DOHH2 (cell line): ENCODE data around the gene RPS6KB2.

Source experiments
- H3F3A ChIP-seq: fragments of 200-600 bp; sonication (generic), shearing (Covaris generic); 2 replicates; pipeline ENCODE4 v1.6.0; 2016; ENCODE audit warnings: antibody characterized with exemption, mild to moderate bottlenecking; ENCODE audit not compliant: control insufficient read depth, insufficient read depth
- H3K27ac ChIP-seq: fragments of 200-600 bp; sonication (generic); 2 replicates; pipeline ENCODE4 v1.5.1; 2014; ENCODE audit warnings: low read depth, mild to moderate bottlenecking, low read length, moderate library complexity
- H3K27me3 ChIP-seq: fragments of 200-600 bp; sonication (generic); 2 replicates; pipeline ENCODE4 v1.6.1; 2014; ENCODE audit warnings: mild to moderate bottlenecking, low read length, mixed read lengths; ENCODE audit not compliant: control insufficient read depth
- H3K36me3 ChIP-seq: fragments of 200-600 bp; sonication (generic); 2 replicates; pipeline ENCODE4 v1.6.1; 2014; ENCODE audit warnings: mild to moderate bottlenecking, low read length, moderate library complexity, mixed read lengths; ENCODE audit not compliant: control insufficient read depth
- H3K4me1 ChIP-seq: fragments of 200-600 bp; sonication (generic); 2 replicates; pipeline ENCODE4 v1.6.1; 2014; ENCODE audit warnings: mild to moderate bottlenecking, low read length, mixed read lengths; ENCODE audit not compliant: control insufficient read depth
- H3K4me2 ChIP-seq: fragments of 200-600 bp; sonication (generic); 2 replicates; pipeline ENCODE4 v1.6.0; 2014; ENCODE audit warnings: mild to moderate bottlenecking, low read length, moderate library complexity
- H3K4me3 ChIP-seq: fragments of 200-600 bp; sonication (generic); 2 replicates; pipeline ENCODE4 v1.5.1; 2014; ENCODE audit warnings: mild to moderate bottlenecking, low read length, mixed read lengths
- H3K79me2 ChIP-seq: fragments of 200-600 bp; sonication (generic); 2 replicates; pipeline ENCODE4 v1.6.1; 2014; ENCODE audit warnings: mild to moderate bottlenecking, low read length, mixed read lengths; ENCODE audit not compliant: control insufficient read depth
- H3K9me2 ChIP-seq: fragments of 200-600 bp; sonication (generic); replicated peaks from 2 replicates; pipeline ENCODE4 v1.6.1; 2014; ENCODE audit warnings: mild to moderate bottlenecking, low read length, mixed read lengths; ENCODE audit not compliant: control insufficient read depth
- H3K9me3 ChIP-seq: fragments of 200-600 bp; sonication (generic); 2 replicates; pipeline ENCODE4 v1.6.1; 2014; ENCODE audit warnings: antibody characterized with exemption, low read length, mixed read lengths; ENCODE audit not compliant: control insufficient read depth, insufficient read depth
- H4K20me1 ChIP-seq: fragments of 200-600 bp; sonication (generic); 2 replicates; pipeline ENCODE4 v1.6.0; 2014; ENCODE audit warnings: low read depth, mild to moderate bottlenecking, antibody characterized with exemption, low read length, moderate library complexity; ENCODE audit not compliant: control insufficient read depth, insufficient read depth
- CTCF ChIP-seq: fragments of 200-600 bp; sonication (generic); IDR thresholded peaks from one replicate; pipeline ENCODE4 v1.5.1; 2014; ENCODE audit warnings: antibody characterized with exemption, mild to moderate bottlenecking, low read depth, low read length; ENCODE audit not compliant: poor library complexity, severe bottlenecking
- EZH2phosphoT487 ChIP-seq: fragments of 200-600 bp; sonication (generic); IDR thresholded peaks from 2 replicates; pipeline ENCODE4 v1.6.1; 2017; ENCODE audit warnings: borderline replicate concordance, mild to moderate bottlenecking, antibody characterized with exemption, low read length, moderate library complexity, mixed read lengths

Gene RPS6KB2

DNA sequence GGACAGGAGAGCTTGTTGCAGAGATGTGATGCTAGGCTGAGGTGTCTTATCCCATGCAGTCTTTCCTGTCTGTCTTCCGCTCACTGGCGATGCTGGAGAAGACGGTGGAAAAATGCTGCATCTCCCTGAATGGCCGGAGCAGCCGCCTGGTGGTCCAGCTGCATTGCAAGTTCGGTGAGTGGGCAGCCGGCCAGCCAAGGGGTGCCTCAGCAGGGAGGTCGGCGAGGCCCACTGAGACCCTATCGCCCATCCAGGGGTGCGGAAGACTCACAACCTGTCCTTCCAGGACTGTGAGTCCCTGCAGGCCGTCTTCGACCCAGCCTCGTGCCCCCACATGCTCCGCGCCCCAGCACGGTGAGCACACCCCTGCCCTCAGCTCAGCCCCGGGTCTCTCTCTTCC, 34.9 kb upstream of the RPS6KB2 start:
- Histone ChIP-seq H3K4me1 (peaks cover 47% of the 10 kb centered on the region), H3K4me2 (peak overlapping the region; percentile 31; the same call in 1 of the 2 replicates), H3K9me2 (no peaks in the 10 kb centered on the region), H3K4me3 (no peak overlapping the region), H3K9me3 (no peaks in the 10 kb centered on the region), H3K27me3 (no peaks in the 10 kb centered on the region), H4K20me1 (no peaks in the 10 kb centered on the region; the same call in 1 of the 2 replicates), H3F3A (peaks cover 8% of the 10 kb centered on the region; the same call in 1 of the 2 replicates), H3K27ac (no peak overlapping the region), H3K79me2 (peaks cover 66% of the 10 kb centered on the region), H3K36me3 (peaks cover 56% of the 10 kb centered on the region)
- no peak for TF ChIP-seq CTCF
- no peak for TF ChIP-seq EZH2phosphoT487

DNA sequence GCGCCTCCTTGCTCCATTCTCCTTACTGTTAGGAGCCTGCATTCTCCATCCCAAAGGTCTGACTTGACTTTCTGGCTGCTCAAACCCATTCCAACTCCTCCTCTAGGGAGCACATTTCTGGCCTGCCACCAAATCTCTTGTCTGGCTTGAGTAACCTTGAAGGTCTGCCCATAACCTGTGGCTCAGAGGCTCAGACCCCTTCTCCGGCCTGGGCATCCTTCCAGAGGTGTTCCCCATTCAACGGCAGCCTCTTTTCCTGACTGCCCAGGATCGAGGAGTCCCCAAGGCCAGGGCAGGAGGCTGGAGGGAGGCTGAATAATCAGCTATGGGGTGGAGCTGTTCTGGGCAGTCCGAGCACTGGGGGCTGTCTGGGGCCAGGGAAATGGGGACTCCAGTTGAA, 34.3 kb upstream of the RPS6KB2 start:
- TF ChIP-seq CTCF (no peak), EZH2phosphoT487 (no peak)
- Histone ChIP-seq H3K4me3 (no peak overlapping the region), H3K27me3 (no peaks in the 10 kb centered on the region), H3K27ac (no peak overlapping the region), H3K4me2 (no peak overlapping the region; the same call in 1 of the 2 replicates), H3K36me3 (peaks cover 62% of the 10 kb centered on the region), H3K79me2 (peaks cover 72% of the 10 kb centered on the region), H3K4me1 (peaks cover 47% of the 10 kb centered on the region), H3F3A (peaks cover 8% of the 10 kb centered on the region; the same call in 1 of the 2 replicates), H3K9me3 (no peaks in the 10 kb centered on the region), H4K20me1 (no peaks in the 10 kb centered on the region; the same call in 1 of the 2 replicates), H3K9me2 (no peaks in the 10 kb centered on the region)

- TF ChIP-seq CTCF (no peak), EZH2phosphoT487 (no peak)
- no peaks in the 10 kb centered on the region for H3K9me2 ChIP-seq
- H3K9me3 ChIP-seq = no peaks in the 10 kb centered on the region
- peaks cover 83% of the 10 kb centered on the region for H3K79me2 ChIP-seq
- peaks cover 5% of the 10 kb centered on the region; the same call in 1 of the 2 replicates for H4K20me1 ChIP-seq
- no peak overlapping the region for H3K4me2 ChIP-seq
- peaks cover 79% of the 10 kb centered on the region for H3K36me3 ChIP-seq
- no peaks in the 10 kb centered on the region for H3K27me3 ChIP-seq
- peaks cover 8% of the 10 kb centered on the region; the same call in 1 of the 2 replicates for H3F3A ChIP-seq
- H3K27ac ChIP-seq = no peak overlapping the region
- peaks cover 49% of the 10 kb centered on the region for H3K4me1 ChIP-seq
- H3K4me3 ChIP-seq = no peak overlapping the region
Measured at GRCh38 chr11:67395555-67396258, 32.6 kb upstream of the RPS6KB2 start.
